ENCODE data around the gene GUSB.
"Not testable (repeated sequence)": the region's sequence is repeated elsewhere in the genome, so short reads cannot be mapped to it uniquely, and the experiment has no call there.

GUSB gene

GRCh38 chr7:65981965-65982792 is at the start of gene GUSB:
TSS of gene GUSB (minus strand) at chr7:65982213. CDS start at chr7:65982183, 30 bp downstream.
- DNase-seq: peak; percentile 93

- DNase-seq: not testable (repeated sequence)
Observed at GRCh38 chr7:66028342-66028741, 46.3 kb upstream of the GUSB start.

DNA sequence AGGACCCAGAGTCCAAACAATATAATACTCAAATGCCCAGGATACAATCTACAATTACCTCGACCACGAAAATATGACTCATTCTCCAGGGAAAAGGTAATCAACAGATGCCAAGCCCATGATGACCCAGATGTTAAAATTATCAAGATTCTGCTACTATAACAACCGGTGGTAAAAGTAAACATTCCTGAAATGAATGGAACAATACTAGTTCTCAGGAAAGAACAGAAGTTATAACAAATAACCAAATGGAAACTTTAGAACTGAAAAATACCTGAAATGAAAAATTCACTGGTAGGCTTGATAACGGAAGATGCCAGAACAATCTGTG is 34.1 kb upstream of the GUSB start:
- no peak for DNase-seq

DNA sequence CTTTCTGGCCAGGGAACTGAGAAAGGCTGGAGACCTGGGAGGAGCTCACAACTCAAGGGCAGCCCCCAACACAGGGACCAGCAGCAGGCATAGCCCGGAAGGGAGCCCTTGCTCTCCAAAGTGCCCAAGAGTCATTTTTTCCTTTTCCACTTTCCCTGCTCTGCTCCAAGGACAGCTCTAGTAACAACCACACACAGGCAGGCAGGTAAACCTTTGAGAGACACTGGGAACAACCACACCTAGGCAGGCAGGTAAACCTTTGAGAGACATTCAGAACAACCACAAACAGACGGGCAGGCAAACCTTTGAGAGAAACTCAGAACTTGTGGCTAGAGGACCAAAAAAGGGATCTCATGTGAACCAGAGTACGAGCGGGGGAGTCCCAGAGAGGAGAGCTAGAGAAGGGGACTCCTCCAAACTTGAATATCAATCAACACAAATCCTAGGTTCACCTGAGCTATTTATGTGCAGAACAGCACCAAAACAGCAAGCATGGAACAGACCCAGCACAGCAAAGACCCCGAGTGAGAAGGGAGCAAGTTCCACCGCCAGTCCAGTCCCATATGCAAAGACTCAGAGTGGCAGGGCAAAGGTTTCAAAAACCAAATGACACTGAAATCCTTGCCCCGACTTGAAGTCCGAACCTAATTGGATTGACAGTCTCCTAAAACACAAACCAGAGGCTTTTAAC is 33.6 kb upstream of the GUSB start:
- no peak for DNase-seq

DNA sequence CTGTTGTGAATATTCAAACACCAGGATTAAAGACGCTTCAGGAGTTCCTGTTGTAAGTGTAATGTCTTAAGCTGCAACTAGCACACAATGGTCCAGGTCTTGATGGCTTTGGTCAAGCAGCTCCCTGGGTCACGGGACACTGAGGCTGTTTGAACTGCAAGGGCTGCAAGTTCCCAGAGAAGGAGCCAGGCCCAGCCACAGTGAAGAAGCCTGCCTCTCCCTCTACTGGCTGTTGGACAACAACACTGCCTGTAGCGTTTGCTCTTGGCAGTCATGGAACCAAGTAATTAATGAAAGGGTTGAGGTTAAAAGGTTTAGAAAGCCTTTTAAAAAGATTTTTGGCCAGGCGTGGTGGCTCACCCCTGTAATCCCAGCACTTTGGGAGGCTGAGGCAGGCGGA is 31.9 kb upstream of the GUSB start:
- no peak for DNase-seq

DNA sequence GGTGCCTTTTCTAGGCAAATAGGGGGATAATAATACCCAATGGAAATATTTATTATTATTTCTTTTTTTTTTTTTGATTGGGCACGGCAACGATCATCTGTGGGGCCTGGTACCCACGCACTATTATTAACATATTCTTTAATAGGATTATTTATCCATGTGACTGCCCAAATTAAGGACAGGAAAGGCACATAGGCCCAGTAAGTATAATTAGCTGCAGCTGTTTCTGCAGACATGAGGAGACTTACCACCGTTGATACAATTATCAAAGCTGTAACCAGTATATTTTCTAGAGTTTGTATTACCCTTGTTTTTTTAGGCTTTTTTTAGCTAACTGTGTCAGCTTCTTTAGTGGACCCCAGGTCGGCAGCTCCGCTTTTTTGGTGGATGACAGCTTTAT is 25.2 kb upstream of the GUSB start:
- DNase-seq: no peak

- not testable (repeated sequence) for DNase-seq
Observed at GRCh38 chr7:66005115-66005671, 23.2 kb upstream of the GUSB start.

DNA sequence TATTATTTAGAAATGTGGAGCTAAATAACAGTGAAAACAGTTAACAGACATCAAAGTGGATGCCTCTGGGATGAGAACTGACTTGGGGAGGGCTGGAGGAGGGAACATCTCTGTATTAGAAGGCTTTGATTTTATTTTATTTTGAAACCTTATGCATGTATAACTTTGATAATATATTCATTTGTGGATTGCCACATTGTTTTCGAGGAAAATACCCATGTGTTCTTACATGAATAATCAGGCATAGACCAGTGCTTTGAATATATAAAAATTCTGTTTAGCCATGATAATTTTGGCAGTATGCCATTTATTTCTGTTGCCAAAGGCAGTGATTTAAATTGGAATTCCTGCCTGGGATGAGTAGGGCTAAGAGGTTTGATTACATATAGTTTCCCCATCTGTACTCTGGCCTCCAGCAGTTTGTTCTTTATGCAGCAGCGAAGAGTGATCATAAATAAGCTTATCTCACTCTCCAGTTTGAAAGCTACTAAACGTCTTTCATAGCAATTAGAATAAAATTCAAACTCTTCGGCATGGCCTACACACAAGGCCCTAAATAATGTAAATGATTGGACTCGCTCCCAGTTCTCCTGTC is 18.9 kb upstream of the GUSB start:
- DNase-seq: not testable (repeated sequence)

DNA sequence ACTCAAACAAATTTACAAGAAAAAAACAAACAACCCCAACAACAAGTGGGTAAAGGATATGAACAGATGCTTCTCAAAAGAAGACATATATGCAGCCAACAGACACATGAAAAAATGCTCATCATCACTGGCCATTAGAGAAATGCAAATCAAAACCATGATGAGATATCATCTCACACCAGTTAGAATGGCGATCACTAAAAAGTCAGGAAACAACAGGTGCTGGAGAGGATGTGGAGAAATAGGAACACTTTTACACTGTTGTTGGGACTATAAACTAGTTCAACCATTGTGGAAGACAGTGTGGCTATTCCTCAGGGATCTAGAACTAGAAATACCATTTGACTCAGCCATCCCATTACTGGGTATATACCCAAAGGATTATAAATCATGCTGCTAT is 13.0 kb upstream of the GUSB start:
- not testable (repeated sequence) for DNase-seq

DNA sequence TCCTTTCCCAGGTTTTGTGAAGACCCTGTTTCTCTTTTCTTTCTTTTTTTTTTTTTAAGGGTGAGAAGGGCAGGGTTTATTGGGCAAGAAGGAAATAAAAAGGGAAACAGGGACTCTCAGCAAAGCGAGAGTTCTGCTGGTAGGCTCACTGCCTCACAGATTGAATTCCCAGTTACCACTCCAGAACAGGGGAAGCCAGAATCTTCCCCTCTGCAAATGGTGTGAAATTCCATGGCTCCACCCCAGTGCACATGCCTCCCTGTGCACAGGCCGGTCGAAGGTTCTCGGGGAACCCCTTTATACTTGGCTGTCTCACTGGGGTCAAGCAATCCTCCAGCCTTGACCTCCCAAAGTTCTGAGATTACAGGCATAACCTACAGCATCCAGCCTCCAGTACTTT is 10.5 kb upstream of the GUSB start:
- no peak for DNase-seq

GRCh38 chr7:65991829-65992228 is 9.8 kb upstream of the GUSB start:
- not testable (repeated sequence) for DNase-seq

- no peak for DNase-seq
Observed at GRCh38 chr7:65989694-65990080, 7.7 kb upstream of the GUSB start.

GRCh38 chr7:65988503-65988902 is 6.5 kb upstream of the GUSB start:
- not testable (repeated sequence) for DNase-seq

DNA sequence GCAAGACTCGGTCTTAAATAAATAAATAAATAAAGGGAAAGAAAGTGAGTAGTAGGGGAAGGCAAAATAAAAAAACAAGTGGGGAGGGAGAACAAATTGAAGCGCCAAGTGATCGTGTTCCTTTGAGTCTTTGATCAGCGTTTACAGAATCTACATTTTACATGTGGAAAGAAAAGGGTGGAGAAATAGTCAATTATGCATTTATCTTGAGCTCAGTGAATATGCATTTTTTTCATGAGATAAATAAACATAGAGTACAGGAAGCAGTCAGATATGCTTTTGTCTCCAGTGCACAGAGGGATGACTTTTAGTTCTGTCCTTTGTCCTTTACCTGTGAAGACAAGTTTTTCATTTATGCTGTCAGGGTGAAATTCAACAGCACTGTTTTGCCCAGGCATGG is 6.1 kb upstream of the GUSB start:
- no peak for DNase-seq

DNA sequence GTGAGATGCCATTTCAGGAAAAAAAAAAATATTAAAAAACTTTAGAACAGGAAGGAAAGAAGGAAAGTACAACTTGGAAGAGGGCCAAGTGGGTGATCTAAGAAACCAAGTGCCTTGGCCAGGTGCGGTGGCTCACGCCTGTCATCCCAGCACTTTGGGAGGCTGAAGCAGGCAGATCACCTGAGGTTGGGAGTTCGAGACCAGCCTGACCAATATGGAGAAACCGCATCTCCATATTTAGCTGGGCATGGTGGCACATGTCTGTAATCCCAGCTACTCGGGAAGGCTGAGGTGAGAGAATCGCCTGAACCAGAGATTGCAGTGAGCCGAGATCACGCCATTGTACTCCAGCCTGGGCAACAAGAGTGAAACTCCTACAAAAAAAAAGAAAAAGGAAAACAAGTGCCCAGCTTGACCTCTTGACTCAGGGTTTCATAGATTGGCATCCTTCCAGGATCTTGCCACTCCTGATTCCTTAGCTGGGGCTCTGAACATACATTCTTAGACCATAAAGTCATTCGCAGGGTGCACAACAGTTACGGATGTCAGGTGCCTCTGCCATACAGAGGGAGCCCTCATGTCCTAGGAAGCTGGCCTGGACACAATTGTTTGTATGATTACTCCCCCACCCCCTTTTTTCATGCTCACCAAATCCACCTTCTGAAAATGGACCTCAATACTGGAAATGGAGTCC is 2.1 kb upstream of the GUSB start:
- no peak for DNase-seq

GRCh38 chr7:65980478-65981250 is 1.3 kb downstream of the GUSB start:
- DNase-seq: peak; percentile 39

- no peak for DNase-seq
Observed at GRCh38 chr7:65979583-65980477, 2.2 kb downstream of the GUSB start.

GRCh38 chr7:65978891-65979582 is 3.0 kb downstream of the GUSB start:
- no peak for DNase-seq

- DNase-seq: no peak
Observed at GRCh38 chr7:65976659-65977196, 5.3 kb downstream of the GUSB start.

- DNase-seq: no peak
Observed at GRCh38 chr7:65975814-65976445, 6.1 kb downstream of the GUSB start.

Measured in activated T-cell treated with anti-CD3 and anti-CD28 coated beads, Interleukin-2, amount 50 U/mL, for 1 hour (primary cell).